GM21447 (cell line): ENCODE measurements around the gene RAB43.

Experiments
- ATAC-seq: cut with Tn5 transposase; IDR thresholded peaks from one replicate; pipeline ENCODE4 v1.9.1; 2021; ENCODE audit not compliant: unreplicated experiment

RAB43 gene

GRCh38 chr3:129040039-129040336 is 81.6 kb downstream of the RAB43 start:
- no peak for ATAC-seq

- no peak for ATAC-seq
These were observed 82.1 kb downstream of the RAB43 start for GRCh38 chr3:129039271-129040038.

- no peak for ATAC-seq
These were observed 83.3 kb downstream of the RAB43 start for GRCh38 chr3:129038121-129038855.
